K562 (cell line): ENCODE data around the gene RALGAPB. TPM values are rescaled to one million over a fixed set of nuclear protein-coding genes. Genes with fewer than 3 reads are reported as not detected.

Experiments used
- E2F6 ChIP-seq, 2 experiments: IDR thresholded peaks; 2 replicates each; pipeline ENCODE4 v1.6.1; 2011; ENCODE audit warnings: borderline replicate concordance in 1 of 2, control low read depth in 1 of 2, low read depth in 1 of 2, low read length in 1 of 2, mild to moderate bottlenecking in 1 of 2, mixed read lengths in 1 of 2, moderate library complexity in 1 of 2; ENCODE audit not compliant: insufficient read depth in 1 of 2, insufficient read length in 1 of 2, poor library complexity in 1 of 2, severe bottlenecking in 1 of 2; ENCODE audit errors: extremely low read depth in 1 of 2
- EHMT2 ChIP-seq: fragments of 450-650 bp; IDR thresholded peaks from 2 replicates; pipeline ENCODE4 v1.6.1; 2018; ENCODE audit warnings: antibody characterized with exemption
- ELK1 ChIP-seq: sonication (generic); formaldehyde crosslinking; IDR thresholded peaks from 2 replicates; pipeline ENCODE4 v1.8.1; 2022; ENCODE audit warnings: missing genetic modification reagents
- HEY1 ChIP-seq: fragments of 250-450 bp; sonication (Bioruptor Pico); IDR thresholded peaks from 2 replicates; pipeline ENCODE4 v1.5.0; 2020; ENCODE audit warnings: mild to moderate bottlenecking, moderate library complexity, borderline replicate concordance
- JUN ChIP-seq, 2 experiments: sonication (generic) in 1 of 2; formaldehyde crosslinking in 1 of 2; IDR thresholded peaks; 2 replicates each; pipeline versions ENCODE4 v1.6.1 to v1.8.0; 2012 to 2022; ENCODE audit warnings: borderline replicate concordance in 2 of 2, mild to moderate bottlenecking in 2 of 2, improper control_type of control experiment in 1 of 2, low read depth in 1 of 2, low read length in 1 of 2, missing genetic modification reagents in 1 of 2
- L3MBTL2 ChIP-seq: fragments of 450-650 bp; IDR thresholded peaks from 2 replicates; pipeline ENCODE4 v1.6.1; 2016; ENCODE audit warnings: mild to moderate bottlenecking, moderate library complexity
- NR4A1 ChIP-seq, 2 experiments: fragments of 250-450 bp in 1 of 2; fragments of 450-650 bp in 1 of 2; sonication (Bioruptor Pico) in 1 of 2; IDR thresholded peaks; 2 replicates each; pipeline versions ENCODE4 v1.4.0 to v1.6.1; 2016 to 2020; ENCODE audit warnings: mild to moderate bottlenecking in 2 of 2, missing compliant biosample characterization in 1 of 2, missing genetic modification characterization in 1 of 2, moderate library complexity in 1 of 2
- SIX5 ChIP-seq, 2 experiments: IDR thresholded peaks; 2 replicates each; pipeline ENCODE4 v1.6.1; 2011; ENCODE audit warnings: low read length in 2 of 2, borderline replicate concordance in 1 of 2, low read depth in 1 of 2, mild to moderate bottlenecking in 1 of 2, moderate library complexity in 1 of 2; ENCODE audit not compliant: insufficient read depth in 1 of 2
- SLC30A9 ChIP-seq: fragments of 250-450 bp; sonication (Bioruptor Pico); IDR thresholded peaks from 2 replicates; pipeline ENCODE4 v1.8.0; 2022; ENCODE audit warnings: mild to moderate bottlenecking, moderate library complexity
- SRSF1 ChIP-seq: fragments of 200-400 bp; formaldehyde crosslinking; IDR thresholded peaks from 2 replicates; pipeline ENCODE4 v1.6.1; 2017; ENCODE audit warnings: mild to moderate bottlenecking, low read depth, low read length, moderate library complexity
- TEAD2 ChIP-seq: fragments of 450-650 bp; IDR thresholded peaks from 2 replicates; pipeline ENCODE4 v1.6.1; 2016; ENCODE audit warnings: missing genetic modification characterization, control low read depth, missing compliant biosample characterization
- TFAP4 ChIP-seq: sonication (generic); formaldehyde crosslinking; IDR thresholded peaks from 2 replicates; pipeline ENCODE4 v1.8.0; 2022; ENCODE audit warnings: missing genetic modification reagents, mild to moderate bottlenecking, moderate library complexity, borderline replicate concordance
- THRAP3 ChIP-seq: fragments of 450-650 bp; IDR thresholded peaks from 2 replicates; pipeline ENCODE4 v1.6.1; 2016; ENCODE audit warnings: mild to moderate bottlenecking, inconsistent platforms, borderline replicate concordance
- polyA plus RNA-seq, 8 experiments: library from polyadenylated mRNA; depleted of rRNA in 4 of 8; stranded (reverse) in 5 of 8; unstranded in 3 of 8; fragments of >200 nt; fragmentation: Nextera tagmentation in 2 of 8; fragmentation: Illumina TruSeq in 1 of 8; extraction: Ambion mirVana in 2 of 8; extraction: Trizol in 1 of 8; gene quantifications; 2 replicates each; pipeline versions ENCODE4 v1.2.1 to v1.2.3, GENCODE V29; 2011 to 2014; ENCODE audit warnings: inconsistent platforms in 1 of 8, missing spikeins in 1 of 8
- total RNA-seq, 7 experiments: library from RNA; depleted of rRNA in 6 of 7; stranded (reverse); fragments of >200 nt in 6 of 7; fragmentation: Illumina TruSeq in 2 of 7; extraction: Trizol in 2 of 7; gene quantifications; 2 replicates each; pipeline versions ENCODE4 v1.2.1 to v1.2.3, GENCODE V29; 2011 to 2021; ENCODE audit warnings: low replicate concordance in 1 of 7
- TF ChIP-seq, protein P1 (sequence below): fragments of 450-650 bp; formaldehyde crosslinking; IDR thresholded peaks from 2 replicates; pipeline ENCODE4 v1.4.0; 2020; ENCODE audit warnings: mild to moderate bottlenecking, moderate library complexity
- TF ChIP-seq, protein P2 (sequence below): sonication (generic); formaldehyde crosslinking; IDR thresholded peaks from 2 replicates; pipeline ENCODE4 v1.9.0; 2022; ENCODE audit warnings: mild to moderate bottlenecking, missing genetic modification reagents
- TF ChIP-seq, protein P3 (sequence below): fragments of 250-450 bp; sonication (Bioruptor Pico); IDR thresholded peaks from 2 replicates; pipeline ENCODE4 v1.8.0; 2021; ENCODE audit warnings: borderline replicate concordance, mild to moderate bottlenecking, moderate library complexity; ENCODE audit not compliant: poor library complexity, severe bottlenecking

The RALGAPB gene
- total and polyA plus RNA-seq, 9 of the 15 experiments (the other 6 are each of a cell fraction or from before 2014, with no cell fraction given), result 4.3 to 25.6 (median 13.6) TPM

DNA sequence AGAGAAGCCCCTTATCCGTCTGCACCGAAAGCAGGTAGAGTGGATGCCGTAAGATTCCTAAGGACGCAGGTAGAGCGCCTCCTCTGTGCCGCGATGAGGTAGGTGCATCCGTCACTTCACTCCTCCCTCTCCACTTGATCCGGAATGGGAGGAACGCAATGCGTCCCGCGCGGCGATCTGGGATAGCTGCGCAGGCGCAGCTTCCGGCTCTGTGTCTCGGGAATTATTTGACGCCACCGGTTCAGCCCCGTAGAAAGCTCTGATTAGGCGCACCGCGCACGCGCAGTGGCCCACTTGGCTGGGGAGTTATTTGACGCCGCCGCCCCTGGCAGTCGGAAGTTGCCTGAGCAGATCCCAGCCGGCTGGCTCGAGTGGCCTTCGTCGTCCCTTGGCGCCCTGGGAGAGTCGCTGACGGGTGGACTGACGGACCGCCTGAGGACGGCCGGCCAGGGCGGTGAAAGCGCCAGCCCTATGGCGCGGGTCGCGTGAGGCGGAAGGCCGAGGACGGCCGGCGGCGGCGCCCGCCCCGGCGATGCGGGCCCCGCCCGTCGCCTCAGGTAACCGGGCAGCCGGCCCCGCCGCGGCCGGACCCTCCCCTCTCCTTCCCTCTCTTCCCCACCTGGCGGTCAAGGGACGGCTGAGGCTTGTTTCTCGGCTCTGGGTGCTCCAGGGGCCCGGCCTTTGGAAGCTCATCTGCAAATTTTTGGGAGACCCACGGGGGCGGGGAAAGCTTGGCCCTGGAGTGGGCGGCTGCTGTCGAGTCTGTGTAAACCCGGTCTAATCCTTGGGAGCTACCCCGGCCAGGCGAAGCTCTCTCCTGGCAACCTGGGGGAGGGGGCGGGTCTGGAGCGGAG is at the start of gene RALGAPB (continued):
- TF ChIP-seq, protein P1, sequence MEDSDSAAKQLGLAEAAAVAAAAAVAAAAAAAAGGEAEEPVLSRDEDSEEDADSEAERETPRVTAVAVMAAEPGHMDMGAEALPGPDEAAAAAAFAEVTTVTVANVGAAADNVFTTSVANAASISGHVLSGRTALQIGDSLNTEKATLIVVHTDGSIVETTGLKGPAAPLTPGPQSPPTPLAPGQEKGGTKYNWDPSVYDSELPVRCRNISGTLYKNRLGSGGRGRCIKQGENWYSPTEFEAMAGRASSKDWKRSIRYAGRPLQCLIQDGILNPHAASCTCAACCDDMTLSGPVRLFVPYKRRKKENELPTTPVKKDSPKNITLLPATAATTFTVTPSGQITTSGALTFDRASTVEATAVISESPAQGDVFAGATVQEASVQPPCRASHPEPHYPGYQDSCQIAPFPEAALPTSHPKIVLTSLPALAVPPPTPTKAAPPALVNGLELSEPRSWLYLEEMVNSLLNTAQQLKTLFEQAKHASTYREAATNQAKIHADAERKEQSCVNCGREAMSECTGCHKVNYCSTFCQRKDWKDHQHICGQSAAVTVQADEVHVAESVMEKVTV (CRISPR knock-in tag), result peak; percentile 24; the same call in 1 of the 2 replicates
- no peak for TF ChIP-seq SLC30A9 (CRISPR knock-in tag)
- TF ChIP-seq SIX5 (IDR thresholded peaks at IDR 0.05; ENCODE audit: borderline replicate concordance in 1 of 2, insufficient read depth in 1 of 2, low read depth in 1 of 2, low read length in 2 of 2), result no peak
- TF ChIP-seq EHMT2, result no peak
- no peak for TF ChIP-seq JUN (IDR thresholded peaks at IDR 0.05; ENCODE audit: borderline replicate concordance, low read depth, low read length)
- no peak for TF ChIP-seq JUN (CRISPR knock-in tag; IDR thresholded peaks at IDR 0.05; ENCODE audit: borderline replicate concordance)
- peak; percentile 18 for TF ChIP-seq L3MBTL2
- TF ChIP-seq, protein P2, sequence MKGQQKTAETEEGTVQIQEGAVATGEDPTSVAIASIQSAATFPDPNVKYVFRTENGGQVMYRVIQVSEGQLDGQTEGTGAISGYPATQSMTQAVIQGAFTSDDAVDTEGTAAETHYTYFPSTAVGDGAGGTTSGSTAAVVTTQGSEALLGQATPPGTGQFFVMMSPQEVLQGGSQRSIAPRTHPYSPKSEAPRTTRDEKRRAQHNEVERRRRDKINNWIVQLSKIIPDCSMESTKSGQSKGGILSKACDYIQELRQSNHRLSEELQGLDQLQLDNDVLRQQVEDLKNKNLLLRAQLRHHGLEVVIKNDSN (CRISPR knock-in tag), result no peak
- TF ChIP-seq E2F6 (IDR thresholded peaks at IDR 0.05; ENCODE audit: borderline replicate concordance in 1 of 2, extremely low read depth in 1 of 2, insufficient read depth in 1 of 2, insufficient read length in 1 of 2, low read depth in 1 of 2, low read length in 1 of 2, poor library complexity in 1 of 2, severe bottlenecking in 1 of 2), result peak in 1 of 2 experiments; percentile 39
- no peak for TF ChIP-seq ELK1
- TF ChIP-seq HEY1, result no peak
- no peak for TF ChIP-seq TEAD2 (tag)
- no peak for TF ChIP-seq NR4A1 (CRISPR knock-in tag; IDR thresholded peaks at IDR 0.05)
- TF ChIP-seq NR4A1 (tag; IDR thresholded peaks at IDR 0.05), result no peak
- TF ChIP-seq, protein P3, sequence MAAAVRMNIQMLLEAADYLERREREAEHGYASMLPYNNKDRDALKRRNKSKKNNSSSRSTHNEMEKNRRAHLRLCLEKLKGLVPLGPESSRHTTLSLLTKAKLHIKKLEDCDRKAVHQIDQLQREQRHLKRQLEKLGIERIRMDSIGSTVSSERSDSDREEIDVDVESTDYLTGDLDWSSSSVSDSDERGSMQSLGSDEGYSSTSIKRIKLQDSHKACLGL (CRISPR knock-in tag), result no peak
- peak; percentile 78; the same call in 1 of the 2 replicates for TF ChIP-seq TFAP4 (CRISPR knock-in tag)
- no peak for TF ChIP-seq THRAP3
- no peak for TF ChIP-seq SRSF1
